WTC11 (cell line): ENCODE measurements around the gene SAMD4A.

Source experiments
- TEAD1 ChIP-seq: sonication (generic); formaldehyde crosslinking; IDR thresholded peaks from 2 replicates; pipeline ENCODE4 v1.8.0; 2022; ENCODE audit warnings: mild to moderate bottlenecking, missing genetic modification reagents
- TF ChIP-seq, protein P1 (sequence below): sonication (generic); formaldehyde crosslinking; IDR thresholded peaks from 2 replicates; pipeline ENCODE4 v1.8.1; 2022; ENCODE audit warnings: low read depth, missing genetic modification reagents, borderline replicate concordance
- TF ChIP-seq, protein P2 (sequence below): fragments of 200-600 bp; IDR thresholded peaks from 2 replicates; pipeline ENCODE4 v1.8.0; 2022; ENCODE audit warnings: antibody characterized with exemption
- TF ChIP-seq, protein P3 (sequence below): sonication (generic); formaldehyde crosslinking; IDR thresholded peaks from 2 replicates; pipeline ENCODE4 v1.8.1; 2023; ENCODE audit warnings: mild to moderate bottlenecking, missing genetic modification reagents, borderline replicate concordance
- TF ChIP-seq, protein P4 (sequence below): fragments of 250-450 bp; sonication (Bioruptor Pico); IDR thresholded peaks from 2 replicates; pipeline ENCODE4 v2.1.2; 2022; ENCODE audit warnings: mild to moderate bottlenecking, moderate library complexity

DNA sequence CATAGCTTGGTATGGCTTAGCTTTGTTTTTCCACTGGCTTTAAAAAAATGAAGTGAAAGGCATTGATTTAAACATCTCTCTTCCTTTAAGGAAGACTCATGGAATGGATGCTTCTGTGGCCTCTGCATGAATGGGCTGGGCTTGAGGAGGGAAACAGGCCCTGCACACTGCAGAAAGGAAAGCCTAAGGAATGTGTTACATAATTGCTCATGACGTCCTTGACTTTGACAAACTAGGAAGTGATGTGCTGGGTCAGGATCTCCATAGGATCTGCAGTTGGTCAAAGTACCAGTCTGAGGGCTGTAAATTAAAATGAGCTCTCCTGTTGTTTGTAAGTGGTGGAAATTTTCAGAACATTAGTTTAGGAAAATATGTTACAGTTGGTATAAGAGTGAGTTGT is 12.7 kb downstream of the SAMD4A start:
- TF ChIP-seq, protein P1, sequence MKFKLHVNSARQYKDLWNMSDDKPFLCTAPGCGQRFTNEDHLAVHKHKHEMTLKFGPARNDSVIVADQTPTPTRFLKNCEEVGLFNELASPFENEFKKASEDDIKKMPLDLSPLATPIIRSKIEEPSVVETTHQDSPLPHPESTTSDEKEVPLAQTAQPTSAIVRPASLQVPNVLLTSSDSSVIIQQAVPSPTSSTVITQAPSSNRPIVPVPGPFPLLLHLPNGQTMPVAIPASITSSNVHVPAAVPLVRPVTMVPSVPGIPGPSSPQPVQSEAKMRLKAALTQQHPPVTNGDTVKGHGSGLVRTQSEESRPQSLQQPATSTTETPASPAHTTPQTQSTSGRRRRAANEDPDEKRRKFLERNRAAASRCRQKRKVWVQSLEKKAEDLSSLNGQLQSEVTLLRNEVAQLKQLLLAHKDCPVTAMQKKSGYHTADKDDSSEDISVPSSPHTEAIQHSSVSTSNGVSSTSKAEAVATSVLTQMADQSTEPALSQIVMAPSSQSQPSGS (CRISPR knock-in tag), result no peak
- TF ChIP-seq, protein P2, sequence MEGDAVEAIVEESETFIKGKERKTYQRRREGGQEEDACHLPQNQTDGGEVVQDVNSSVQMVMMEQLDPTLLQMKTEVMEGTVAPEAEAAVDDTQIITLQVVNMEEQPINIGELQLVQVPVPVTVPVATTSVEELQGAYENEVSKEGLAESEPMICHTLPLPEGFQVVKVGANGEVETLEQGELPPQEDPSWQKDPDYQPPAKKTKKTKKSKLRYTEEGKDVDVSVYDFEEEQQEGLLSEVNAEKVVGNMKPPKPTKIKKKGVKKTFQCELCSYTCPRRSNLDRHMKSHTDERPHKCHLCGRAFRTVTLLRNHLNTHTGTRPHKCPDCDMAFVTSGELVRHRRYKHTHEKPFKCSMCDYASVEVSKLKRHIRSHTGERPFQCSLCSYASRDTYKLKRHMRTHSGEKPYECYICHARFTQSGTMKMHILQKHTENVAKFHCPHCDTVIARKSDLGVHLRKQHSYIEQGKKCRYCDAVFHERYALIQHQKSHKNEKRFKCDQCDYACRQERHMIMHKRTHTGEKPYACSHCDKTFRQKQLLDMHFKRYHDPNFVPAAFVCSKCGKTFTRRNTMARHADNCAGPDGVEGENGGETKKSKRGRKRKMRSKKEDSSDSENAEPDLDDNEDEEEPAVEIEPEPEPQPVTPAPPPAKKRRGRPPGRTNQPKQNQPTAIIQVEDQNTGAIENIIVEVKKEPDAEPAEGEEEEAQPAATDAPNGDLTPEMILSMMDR, result no peak
- TF ChIP-seq, protein P3, sequence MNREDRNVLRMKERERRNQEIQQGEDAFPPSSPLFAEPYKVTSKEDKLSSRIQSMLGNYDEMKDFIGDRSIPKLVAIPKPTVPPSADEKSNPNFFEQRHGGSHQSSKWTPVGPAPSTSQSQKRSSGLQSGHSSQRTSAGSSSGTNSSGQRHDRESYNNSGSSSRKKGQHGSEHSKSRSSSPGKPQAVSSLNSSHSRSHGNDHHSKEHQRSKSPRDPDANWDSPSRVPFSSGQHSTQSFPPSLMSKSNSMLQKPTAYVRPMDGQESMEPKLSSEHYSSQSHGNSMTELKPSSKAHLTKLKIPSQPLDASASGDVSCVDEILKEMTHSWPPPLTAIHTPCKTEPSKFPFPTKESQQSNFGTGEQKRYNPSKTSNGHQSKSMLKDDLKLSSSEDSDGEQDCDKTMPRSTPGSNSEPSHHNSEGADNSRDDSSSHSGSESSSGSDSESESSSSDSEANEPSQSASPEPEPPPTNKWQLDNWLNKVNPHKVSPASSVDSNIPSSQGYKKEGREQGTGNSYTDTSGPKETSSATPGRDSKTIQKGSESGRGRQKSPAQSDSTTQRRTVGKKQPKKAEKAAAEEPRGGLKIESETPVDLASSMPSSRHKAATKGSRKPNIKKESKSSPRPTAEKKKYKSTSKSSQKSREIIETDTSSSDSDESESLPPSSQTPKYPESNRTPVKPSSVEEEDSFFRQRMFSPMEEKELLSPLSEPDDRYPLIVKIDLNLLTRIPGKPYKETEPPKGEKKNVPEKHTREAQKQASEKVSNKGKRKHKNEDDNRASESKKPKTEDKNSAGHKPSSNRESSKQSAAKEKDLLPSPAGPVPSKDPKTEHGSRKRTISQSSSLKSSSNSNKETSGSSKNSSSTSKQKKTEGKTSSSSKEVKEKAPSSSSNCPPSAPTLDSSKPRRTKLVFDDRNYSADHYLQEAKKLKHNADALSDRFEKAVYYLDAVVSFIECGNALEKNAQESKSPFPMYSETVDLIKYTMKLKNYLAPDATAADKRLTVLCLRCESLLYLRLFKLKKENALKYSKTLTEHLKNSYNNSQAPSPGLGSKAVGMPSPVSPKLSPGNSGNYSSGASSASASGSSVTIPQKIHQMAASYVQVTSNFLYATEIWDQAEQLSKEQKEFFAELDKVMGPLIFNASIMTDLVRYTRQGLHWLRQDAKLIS (CRISPR knock-in tag), result no peak
- TF ChIP-seq, protein P4, sequence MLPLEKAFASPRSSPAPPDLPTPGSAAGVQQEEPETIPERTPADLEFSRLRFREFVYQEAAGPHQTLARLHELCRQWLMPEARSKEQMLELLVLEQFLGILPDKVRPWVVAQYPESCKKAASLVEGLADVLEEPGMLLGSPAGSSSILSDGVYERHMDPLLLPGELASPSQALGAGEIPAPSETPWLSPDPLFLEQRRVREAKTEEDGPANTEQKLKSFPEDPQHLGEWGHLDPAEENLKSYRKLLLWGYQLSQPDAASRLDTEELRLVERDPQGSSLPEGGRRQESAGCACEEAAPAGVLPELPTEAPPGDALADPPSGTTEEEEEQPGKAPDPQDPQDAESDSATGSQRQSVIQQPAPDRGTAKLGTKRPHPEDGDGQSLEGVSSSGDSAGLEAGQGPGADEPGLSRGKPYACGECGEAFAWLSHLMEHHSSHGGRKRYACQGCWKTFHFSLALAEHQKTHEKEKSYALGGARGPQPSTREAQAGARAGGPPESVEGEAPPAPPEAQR, result no peak
- no peak for TF ChIP-seq TEAD1 (CRISPR knock-in tag)
